Sigmoid colon (tissue), 4 donors: ENCODE data around the gene GAS2L1.

Experiments used
- POLR2AphosphoS5 ChIP-seq, 4 donors: sonication (generic); formaldehyde crosslinking; IDR thresholded peaks; one replicate each; pipeline ENCODE4 v1.6.1; 2017; ENCODE audit warnings: antibody characterized with exemption in 4 of 4
- TF ChIP-seq, protein P1 (sequence below), 4 experiments: fragments of 450-650 bp in 3 of 4; fragments of 200-600 bp in 1 of 4; IDR thresholded peaks; one replicate each; pipeline ENCODE4 v1.5.1; 2016 to 2019; ENCODE audit warnings: antibody characterized with exemption in 4 of 4, mild to moderate bottlenecking in 3 of 4, moderate library complexity in 2 of 4

GRCh38 chr22:29275167-29275566, 31.3 kb upstream of the GAS2L1 start:
- TF ChIP-seq POLR2AphosphoS5 (IDR thresholded peaks at IDR 0.05), result no peak
- TF ChIP-seq, protein P1, sequence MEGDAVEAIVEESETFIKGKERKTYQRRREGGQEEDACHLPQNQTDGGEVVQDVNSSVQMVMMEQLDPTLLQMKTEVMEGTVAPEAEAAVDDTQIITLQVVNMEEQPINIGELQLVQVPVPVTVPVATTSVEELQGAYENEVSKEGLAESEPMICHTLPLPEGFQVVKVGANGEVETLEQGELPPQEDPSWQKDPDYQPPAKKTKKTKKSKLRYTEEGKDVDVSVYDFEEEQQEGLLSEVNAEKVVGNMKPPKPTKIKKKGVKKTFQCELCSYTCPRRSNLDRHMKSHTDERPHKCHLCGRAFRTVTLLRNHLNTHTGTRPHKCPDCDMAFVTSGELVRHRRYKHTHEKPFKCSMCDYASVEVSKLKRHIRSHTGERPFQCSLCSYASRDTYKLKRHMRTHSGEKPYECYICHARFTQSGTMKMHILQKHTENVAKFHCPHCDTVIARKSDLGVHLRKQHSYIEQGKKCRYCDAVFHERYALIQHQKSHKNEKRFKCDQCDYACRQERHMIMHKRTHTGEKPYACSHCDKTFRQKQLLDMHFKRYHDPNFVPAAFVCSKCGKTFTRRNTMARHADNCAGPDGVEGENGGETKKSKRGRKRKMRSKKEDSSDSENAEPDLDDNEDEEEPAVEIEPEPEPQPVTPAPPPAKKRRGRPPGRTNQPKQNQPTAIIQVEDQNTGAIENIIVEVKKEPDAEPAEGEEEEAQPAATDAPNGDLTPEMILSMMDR (IDR thresholded peaks at IDR 0.05), result no peak
